Liver (tissue), 9 donors: ENCODE data around the gene SV2B. TPM values are rescaled to one million over a fixed set of nuclear protein-coding genes. Genes with fewer than 3 reads are reported as not detected.

Experiments used
- DNase-seq: peaks from one replicate; pipeline ENCODE4 v3.0.0-alpha.2; 2017; ENCODE audit warnings: low spot score
- H3K27ac ChIP-seq, 2 donors: one replicate each; pipeline ENCODE4 v1.7.0; 2013; ENCODE audit warnings: inconsistent platforms in 2 of 2, low read length in 2 of 2, control low read depth in 1 of 2, low read depth in 1 of 2, mild to moderate bottlenecking in 1 of 2
- H3K27me3 ChIP-seq, 4 donors: one replicate each; pipeline versions ENCODE4 v1.6.1 to v1.7.0; 2013; ENCODE audit warnings: low read length in 3 of 4, inconsistent platforms in 1 of 4, mild to moderate bottlenecking in 1 of 4, moderate library complexity in 1 of 4; ENCODE audit not compliant: control insufficient read depth in 4 of 4, insufficient read depth in 4 of 4
- H3K36me3 ChIP-seq, 4 donors: one replicate each; pipeline versions ENCODE4 v1.6.1 to v1.7.0; 2013; ENCODE audit warnings: low read length in 3 of 4, mild to moderate bottlenecking in 3 of 4, low read depth in 1 of 4, moderate library complexity in 1 of 4; ENCODE audit not compliant: control insufficient read depth in 4 of 4, insufficient read depth in 3 of 4
- H3K4me1 ChIP-seq, 4 donors: one replicate each; pipeline versions ENCODE4 v1.6.1 to v1.7.0; 2013; ENCODE audit warnings: low read length in 3 of 4, mild to moderate bottlenecking in 3 of 4, moderate library complexity in 1 of 4; ENCODE audit not compliant: control insufficient read depth in 4 of 4, insufficient read depth in 4 of 4
- H3K4me3 ChIP-seq, 3 donors: one replicate each; pipeline versions ENCODE4 v1.6.1 to v1.7.0; 2013; ENCODE audit warnings: low read length in 3 of 3, control low read depth in 1 of 3, low read depth in 1 of 3, mild to moderate bottlenecking in 1 of 3
- H3K9ac ChIP-seq, 2 donors: one replicate each; pipeline ENCODE4 v1.7.0; 2013; ENCODE audit warnings: low read length in 2 of 2, mild to moderate bottlenecking in 2 of 2, moderate library complexity in 2 of 2, control low read depth in 1 of 2, low read depth in 1 of 2
- H3K9me3 ChIP-seq, 4 donors: one replicate each; pipeline versions ENCODE4 v1.6.1 to v1.7.0; 2013; ENCODE audit warnings: low read length in 3 of 4; ENCODE audit not compliant: control insufficient read depth in 4 of 4
- ATF3 ChIP-seq: IDR thresholded peaks from 2 replicates; pipeline ENCODE4 v1.6.1; 2016; ENCODE audit warnings: antibody characterized with exemption
- EGR1 ChIP-seq, 2 donors: IDR thresholded peaks; 2 replicates each; pipeline ENCODE4 v1.6.1; 2016 to 2018; ENCODE audit warnings: antibody characterized with exemption in 2 of 2, low read depth in 2 of 2
- FOXA1 ChIP-seq: IDR thresholded peaks from 2 replicates; pipeline ENCODE4 v1.6.1; 2016; ENCODE audit warnings: antibody characterized with exemption
- FOXA2 ChIP-seq: IDR thresholded peaks from 2 replicates; pipeline ENCODE4 v1.6.1; 2016; ENCODE audit warnings: antibody characterized with exemption
- GABPA ChIP-seq, 2 donors: IDR thresholded peaks in 1 of 2; conservative IDR thresholded peaks in 1 of 2; 2 replicates each; pipeline ENCODE4 v1.6.1; 2016; ENCODE audit warnings: antibody characterized with exemption in 2 of 2, mild to moderate bottlenecking in 1 of 2, moderate library complexity in 1 of 2
- HNF4A ChIP-seq, 2 donors: conservative IDR thresholded peaks; 2 replicates each; pipeline ENCODE4 v1.6.1; 2016; ENCODE audit warnings: antibody characterized with exemption in 2 of 2, mild to moderate bottlenecking in 2 of 2
- HNF4G ChIP-seq: IDR thresholded peaks from 2 replicates; pipeline ENCODE4 v1.6.1; 2016; ENCODE audit warnings: antibody characterized with exemption
- JUND ChIP-seq, 2 donors: IDR thresholded peaks; 2 replicates each; pipeline ENCODE4 v1.6.1; 2016; ENCODE audit warnings: antibody characterized with exemption in 2 of 2
- NR2F2 ChIP-seq: IDR thresholded peaks from 2 replicates; pipeline ENCODE4 v1.6.1; 2016; ENCODE audit warnings: antibody characterized with exemption
- RAD21 ChIP-seq, 2 donors: IDR thresholded peaks; 2 replicates each; pipeline ENCODE4 v1.6.1; 2016; ENCODE audit warnings: antibody characterized with exemption in 2 of 2, mild to moderate bottlenecking in 2 of 2
- REST ChIP-seq: IDR thresholded peaks from 2 replicates; pipeline ENCODE4 v1.6.1; 2016; ENCODE audit warnings: antibody characterized with exemption, mild to moderate bottlenecking
- RXRA ChIP-seq, 2 donors: IDR thresholded peaks; 2 replicates each; pipeline ENCODE4 v1.6.1; 2017 to 2018; ENCODE audit warnings: antibody characterized with exemption in 2 of 2, mild to moderate bottlenecking in 1 of 2
- SP1 ChIP-seq: IDR thresholded peaks from 2 replicates; pipeline ENCODE4 v1.6.1; 2018; ENCODE audit warnings: antibody characterized with exemption, mild to moderate bottlenecking
- TAF1 ChIP-seq: conservative IDR thresholded peaks from 2 replicates; pipeline ENCODE4 v1.6.1; 2016; ENCODE audit warnings: antibody characterized with exemption, mild to moderate bottlenecking
- YY1 ChIP-seq: IDR thresholded peaks from 2 replicates; pipeline ENCODE4 v1.6.1; 2016; ENCODE audit warnings: antibody characterized with exemption, mild to moderate bottlenecking
- ZBTB33 ChIP-seq: IDR thresholded peaks from 2 replicates; pipeline ENCODE4 v1.6.1; 2016; ENCODE audit warnings: antibody characterized with exemption
- WGBS: extraction: QIAGEN DNeasy Blood & Tissue Kit; methylation state at CpG from one replicate; pipeline ENCODE4 v1.1.7; 2013; 5-methylcytosine and 5-hydroxymethylcytosine counted together
- polyA plus RNA-seq, 2 donors: library from polyadenylated mRNA; stranded (reverse) in 1 of 2; unstranded in 1 of 2; fragments of 200-250 nt in 1 of 2; fragments of >200 nt in 1 of 2; fragmentation: Nextera tagmentation in 1 of 2; extraction: Ambion mirVana in 1 of 2; gene quantifications; one replicate each; pipeline versions ENCODE4 v1.2.1 to v1.2.3, GENCODE V29; 2013 to 2015
- total RNA-seq, 2 donors: library from RNA; depleted of rRNA; stranded (reverse); fragments of >200 nt; gene quantifications; one replicate each; pipeline ENCODE4 v1.2.3, GENCODE V29; 2014
- TF ChIP-seq, protein P1 (sequence below): IDR thresholded peaks from 2 replicates; pipeline ENCODE4 v1.6.1; 2016; ENCODE audit warnings: antibody characterized with exemption
- TF ChIP-seq, protein P2 (sequence below): fragments of 150-350 bp; IDR thresholded peaks from 2 replicates; pipeline ENCODE4 v1.5.1; 2017; ENCODE audit warnings: improper control_type of control experiment, low read depth, low read length; ENCODE audit not compliant: missing input control
- donor health status: healthy.
- donor health status: healthy.
- donor health status: healthy.
- donor health status: healthy.
- donor health status: healthy.

SV2B gene
- total and polyA plus RNA-seq, 4 donors: 0.08 to 0.16 (median 0.09) TPM; not detected in 1

GRCh38 chr15:91171334-91171733 is 71.3 kb downstream of the SV2B start:
- WGBS: 70% methylated on average over 9 of the region's 9 CpGs
- H3K27me3 ChIP-seq: peaks cover 0 to 11% (median 2%) of the 10 kb centered on the region in 4 donors
- no peaks in the 10 kb centered on the region for H3K4me1 ChIP-seq
- no peak overlapping the region for H3K4me3 ChIP-seq
- TF ChIP-seq, protein P1, sequence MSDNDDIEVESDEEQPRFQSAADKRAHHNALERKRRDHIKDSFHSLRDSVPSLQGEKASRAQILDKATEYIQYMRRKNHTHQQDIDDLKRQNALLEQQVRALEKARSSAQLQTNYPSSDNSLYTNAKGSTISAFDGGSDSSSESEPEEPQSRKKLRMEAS: no peak
- no peak for TF ChIP-seq RXRA (IDR thresholded peaks at IDR 0.05)
- H3K9ac ChIP-seq: no peak overlapping the region
- peaks cover 0 to 5% (median 3%) of the 10 kb centered on the region in 4 donors for H3K9me3 ChIP-seq
- H3K27ac ChIP-seq: no peak overlapping the region
- DNase-seq: no peak
- no peaks in the 10 kb centered on the region for H3K36me3 ChIP-seq

DNA sequence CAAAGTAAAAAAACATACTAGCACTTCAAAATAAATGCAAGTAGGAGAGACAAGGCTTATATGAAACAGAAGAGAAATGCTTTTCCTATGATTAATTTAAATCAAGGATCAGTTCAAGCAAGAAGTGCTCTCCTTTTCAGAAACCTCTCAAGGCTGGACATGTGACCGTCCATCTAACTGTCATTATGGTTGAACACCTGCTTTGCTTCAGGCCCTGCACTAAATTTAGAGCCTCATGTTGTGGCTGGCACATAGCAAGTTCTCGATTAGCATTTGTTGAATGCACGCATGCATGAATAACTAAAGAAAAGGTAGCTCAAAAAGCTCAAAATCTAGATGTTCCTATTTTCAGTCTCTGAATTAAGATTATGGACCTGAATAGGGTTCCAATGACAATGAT is 82.0 kb downstream of the SV2B start:
- Histone ChIP-seq H3K9me3 (no peaks in the 10 kb centered on the region), H3K27me3 (no peaks in the 10 kb centered on the region), H3K27ac (no peak overlapping the region), H3K9ac (no peak overlapping the region), H3K36me3 (no peaks in the 10 kb centered on the region), H3K4me1 (no peaks in the 10 kb centered on the region), H3K4me3 (no peak overlapping the region)
- 74% methylated on average over 3 of the region's 3 CpGs for WGBS
- TF ChIP-seq HNF4A (conservative IDR thresholded peaks at IDR 0.05) (no peak), SP1 (no peak), GABPA (IDR thresholded peaks at IDR 0.05 in 1 of 2, conservative IDR thresholded peaks at IDR 0.05 in 1 of 2) (no peak), FOXA2 (no peak), JUND (IDR thresholded peaks at IDR 0.05) (no peak), EGR1 (IDR thresholded peaks at IDR 0.05; ENCODE audit: low read depth in 2 of 2) (no peak), RXRA (IDR thresholded peaks at IDR 0.05) (no peak), ZBTB33 (no peak), TAF1 (no peak), NR2F2 (no peak), FOXA1 (no peak), YY1 (no peak), HNF4G (no peak)
- TF ChIP-seq, protein P2, sequence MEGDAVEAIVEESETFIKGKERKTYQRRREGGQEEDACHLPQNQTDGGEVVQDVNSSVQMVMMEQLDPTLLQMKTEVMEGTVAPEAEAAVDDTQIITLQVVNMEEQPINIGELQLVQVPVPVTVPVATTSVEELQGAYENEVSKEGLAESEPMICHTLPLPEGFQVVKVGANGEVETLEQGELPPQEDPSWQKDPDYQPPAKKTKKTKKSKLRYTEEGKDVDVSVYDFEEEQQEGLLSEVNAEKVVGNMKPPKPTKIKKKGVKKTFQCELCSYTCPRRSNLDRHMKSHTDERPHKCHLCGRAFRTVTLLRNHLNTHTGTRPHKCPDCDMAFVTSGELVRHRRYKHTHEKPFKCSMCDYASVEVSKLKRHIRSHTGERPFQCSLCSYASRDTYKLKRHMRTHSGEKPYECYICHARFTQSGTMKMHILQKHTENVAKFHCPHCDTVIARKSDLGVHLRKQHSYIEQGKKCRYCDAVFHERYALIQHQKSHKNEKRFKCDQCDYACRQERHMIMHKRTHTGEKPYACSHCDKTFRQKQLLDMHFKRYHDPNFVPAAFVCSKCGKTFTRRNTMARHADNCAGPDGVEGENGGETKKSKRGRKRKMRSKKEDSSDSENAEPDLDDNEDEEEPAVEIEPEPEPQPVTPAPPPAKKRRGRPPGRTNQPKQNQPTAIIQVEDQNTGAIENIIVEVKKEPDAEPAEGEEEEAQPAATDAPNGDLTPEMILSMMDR: no peak
- no peak for DNase-seq

- WGBS: 48% methylated on average over 6 of the region's 6 CpGs
- no peak for TF ChIP-seq JUND (IDR thresholded peaks at IDR 0.05)
- TF ChIP-seq RXRA (IDR thresholded peaks at IDR 0.05): no peak
- no peak for TF ChIP-seq FOXA2
- TF ChIP-seq, protein P1: no peak
- TF ChIP-seq SP1: no peak
- no peak for TF ChIP-seq EGR1 (IDR thresholded peaks at IDR 0.05; ENCODE audit: low read depth in 2 of 2)
- no peak for TF ChIP-seq RAD21 (IDR thresholded peaks at IDR 0.05)
- TF ChIP-seq NR2F2: no peak
- no peak for TF ChIP-seq TAF1
- TF ChIP-seq HNF4G: no peak
- TF ChIP-seq ZBTB33: no peak
- TF ChIP-seq ATF3: no peak
- TF ChIP-seq REST: no peak
Observed at GRCh38 chr15:91183596-91183995, 83.5 kb downstream of the SV2B start.

More at GRCh38 chr15:91183596-91183995, 83.5 kb downstream of the SV2B start:
- H3K9me3 ChIP-seq: no peaks in the 10 kb centered on the region
- no peak overlapping the region for H3K9ac ChIP-seq
- no peaks in the 10 kb centered on the region for H3K27me3 ChIP-seq
- no peak for DNase-seq
- no peak overlapping the region for H3K4me3 ChIP-seq
- H3K4me1 ChIP-seq: no peaks in the 10 kb centered on the region
- no peak overlapping the region for H3K27ac ChIP-seq
- no peaks in the 10 kb centered on the region for H3K36me3 ChIP-seq
